Keratinocyte (primary cell): Measurements from ENCODE around the gene MGP. TPM values are rescaled to one million over a fixed set of nuclear protein-coding genes. Genes with fewer than 3 reads are reported as not detected.

ENCODE experiments used
- DNase-seq: peaks from one replicate; pipeline ENCODE4 v3.0.0-alpha.2; 2011; ENCODE audit warnings: low read depth, missing footprints, low spot score
- FAIRE-seq: peaks from 2 replicates; lab custom pipeline; 2011; peaks lifted over from hg19 to GRCh38; lab: Jason Lieb, UNC
- H2AFZ ChIP-seq: 2 replicates; pipeline ENCODE4 v1.6.0; 2012; ENCODE audit warnings: low read length, control low read depth, inconsistent platforms; ENCODE audit not compliant: control insufficient read depth
- H3K27ac ChIP-seq: 2 replicates; pipeline ENCODE4 v1.5.1; 2011; ENCODE audit warnings: low read length; ENCODE audit not compliant: control insufficient read depth, insufficient read depth
- H3K27me3 ChIP-seq: 3 replicates; pipeline ENCODE4 v1.6.0; 2011; ENCODE audit warnings: low read length; ENCODE audit not compliant: control insufficient read depth, insufficient read depth; ENCODE audit errors: extremely low read depth
- H3K36me3 ChIP-seq, 2 experiments: 2 replicates in 1 of 2; 3 replicates in 1 of 2; pipeline ENCODE4 v1.5.1; 2011; ENCODE audit warnings: low read length in 2 of 2, mild to moderate bottlenecking in 1 of 2; ENCODE audit not compliant: control insufficient read depth in 2 of 2, insufficient read depth in 2 of 2; ENCODE audit errors: extremely low read depth in 1 of 2
- H3K4me1 ChIP-seq: 3 replicates; pipeline ENCODE4 v1.5.1; 2011; ENCODE audit warnings: low read length; ENCODE audit not compliant: control insufficient read depth, insufficient read depth; ENCODE audit errors: extremely low read depth
- H3K4me2 ChIP-seq: 3 replicates; pipeline ENCODE4 v1.6.0; 2011; ENCODE audit warnings: low read depth, low read length; ENCODE audit not compliant: control insufficient read depth, insufficient read depth; ENCODE audit errors: extremely low read depth
- H3K4me3 ChIP-seq, 3 experiments: fragments of 200-600 bp in 1 of 3; sonication (generic) in 1 of 3; 2 replicates in 2 of 3; 3 replicates in 1 of 3; pipeline ENCODE4 v1.5.1; 2011 to 2016; ENCODE audit warnings: low read length in 3 of 3, mild to moderate bottlenecking in 3 of 3, control low read depth in 2 of 3, inconsistent platforms in 1 of 3, low read depth in 1 of 3, mixed read lengths in 1 of 3, mixed run types in 1 of 3, moderate library complexity in 1 of 3; ENCODE audit not compliant: control insufficient read depth in 2 of 3, insufficient read depth in 2 of 3; ENCODE audit errors: extremely low read depth in 1 of 3
- H3K79me2 ChIP-seq: 2 replicates; pipeline ENCODE4 v1.6.0; 2012; ENCODE audit warnings: low read length; ENCODE audit not compliant: control insufficient read depth, insufficient read depth
- H3K9ac ChIP-seq: 3 replicates; pipeline ENCODE4 v1.6.0; 2011; ENCODE audit warnings: low read length; ENCODE audit not compliant: control insufficient read depth, insufficient read depth; ENCODE audit errors: extremely low read depth
- H3K9me1 ChIP-seq: 3 replicates; pipeline ENCODE4 v1.6.0; 2011; ENCODE audit warnings: low read length; ENCODE audit not compliant: control insufficient read depth, insufficient read depth; ENCODE audit errors: extremely low read depth
- H3K9me3 ChIP-seq: 2 replicates; pipeline ENCODE4 v1.5.1; 2012; ENCODE audit warnings: low read depth, low read length; ENCODE audit not compliant: control insufficient read depth
- H4K20me1 ChIP-seq: 3 replicates; pipeline ENCODE4 v1.6.0; 2011; ENCODE audit warnings: low read length; ENCODE audit not compliant: control insufficient read depth, insufficient read depth; ENCODE audit errors: extremely low read depth
- CTCF ChIP-seq, 3 experiments: IDR thresholded peaks in 1 of 3; conservative IDR thresholded peaks in 1 of 3; optimal IDR thresholded peaks in 1 of 3; 2 replicates in 2 of 3; 3 replicates in 1 of 3; pipeline versions ENCODE3 to v1.5.1; 2011; ENCODE audit warnings: low read length in 3 of 3, mild to moderate bottlenecking in 3 of 3, moderate library complexity in 2 of 3, control low read depth in 1 of 3, inconsistent platforms in 1 of 3; ENCODE audit not compliant: insufficient read depth in 2 of 3; ENCODE audit errors: extremely low read depth in 1 of 3
- EZH2 ChIP-seq: IDR thresholded peaks from one replicate; pipeline ENCODE4 v1.6.1; 2012; ENCODE audit warnings: inconsistent platforms, mild to moderate bottlenecking, low read length, moderate library complexity
- dilution Hi-C: fragments of 300-500 bp; cut with MboI; formaldehyde crosslinking; loops from one replicate; pipeline ENCODE4 v1.7.0; 2020; ENCODE audit warnings: low sequenced_read_pairs; ENCODE audit not compliant: extremely low pct_ligation_motif_present
- polyA plus RNA-seq, 5 experiments: library from polyadenylated mRNA; depleted of rRNA in 3 of 5; stranded (reverse) in 3 of 5; stranded (forward) in 1 of 5; unstranded in 1 of 5; fragments of >200 nt; gene quantifications; 1 replicate in 1 of 5; 2 replicates in 3 of 5; 3 replicates in 1 of 5; pipeline versions ENCODE4 v1.2.1 to v1.2.3, GENCODE V29; 2011 to 2012; ENCODE audit warnings: missing spikeins in 2 of 5, low read depth in 1 of 5, low replicate concordance in 1 of 5

Gene MGP
- polyA plus RNA-seq, 1 donor (not counting 4 experiments of a cell fraction or from before 2014, with no cell fraction given), result 0.24 TPM

GRCh38 chr12:14893506-14894250, 8.0 kb upstream of the MGP start:
- no peaks in the 10 kb centered on the region for H3K79me2 ChIP-seq
- no peaks in the 10 kb centered on the region for H4K20me1 ChIP-seq
- H3K9me1 ChIP-seq, result no peaks in the 10 kb centered on the region
- H3K27ac ChIP-seq, result no peak overlapping the region
- dilution Hi-C loops, result no loop called here
- H3K27me3 ChIP-seq, result no peaks in the 10 kb centered on the region
- TF ChIP-seq EZH2 (no peak), CTCF (optimal IDR thresholded peaks at IDR 0.05 in 1 of 3, IDR thresholded peaks at IDR 0.05 in 1 of 3, conservative IDR thresholded peaks at IDR 0.05 in 1 of 3; ENCODE audit: extremely low read depth in 1 of 3, insufficient read depth in 2 of 3, low read length in 3 of 3) (no peak)
- H3K4me3 ChIP-seq, result no peak overlapping the region
- H3K4me1 ChIP-seq, result peaks cover 5% of the 10 kb centered on the region
- no peak overlapping the region for H3K9ac ChIP-seq
- no peak overlapping the region for H3K4me2 ChIP-seq
- H3K36me3 ChIP-seq, result no peaks in the 10 kb centered on the region
- no peaks in the 10 kb centered on the region for H3K9me3 ChIP-seq
- DNase-seq, result no peak
- no peak for FAIRE-seq
- no peak overlapping the region for H2AFZ ChIP-seq

- Histone ChIP-seq H3K4me3 (no peak overlapping the region), H3K79me2 (no peaks in the 10 kb centered on the region), H3K4me1 (peaks cover 5% of the 10 kb centered on the region), H3K27ac (no peak overlapping the region), H3K36me3 (no peaks in the 10 kb centered on the region), H3K27me3 (no peaks in the 10 kb centered on the region), H3K9me1 (no peaks in the 10 kb centered on the region), H3K9me3 (no peaks in the 10 kb centered on the region), H2AFZ (no peak overlapping the region), H4K20me1 (no peaks in the 10 kb centered on the region), H3K4me2 (no peak overlapping the region), H3K9ac (no peak overlapping the region)
- no peak for FAIRE-seq
- DNase-seq, result no peak
- peak in 2 of 3 experiments; percentile 5 to 59 for TF ChIP-seq CTCF (optimal IDR thresholded peaks at IDR 0.05 in 1 of 3, IDR thresholded peaks at IDR 0.05 in 1 of 3, conservative IDR thresholded peaks at IDR 0.05 in 1 of 3; ENCODE audit: extremely low read depth in 1 of 3, insufficient read depth in 2 of 3, low read length in 3 of 3)
- no peak for TF ChIP-seq EZH2
- dilution Hi-C loops, result no loop called here
Observed at GRCh38 chr12:14892726-14893505, 7.3 kb upstream of the MGP start.
